ENCODE measurements around the gene OTULIN. TPM values are rescaled to one million over a fixed set of nuclear protein-coding genes. Genes with fewer than 3 reads are reported as not detected.

The OTULIN gene
- total and polyA plus RNA-seq, 2 of the 8 experiments (the other 6 are each of a cell fraction or from before 2014, with no cell fraction given) = 5.2 to 34.8 TPM

- H3K18ac ChIP-seq (ENCODE audit: extremely low read depth, low read length) = no peak overlapping the region
- TF ChIP-seq EZH2 (IDR thresholded peaks at IDR 0.05; ENCODE audit: low read depth, low read length, severe bottlenecking) (no peak), SUZ12 (IDR thresholded peaks at IDR 0.05; ENCODE audit: low read length) (no peak), KDM5A (IDR thresholded peaks at IDR 0.05; ENCODE audit: low read length) (no peak), ATF3 (IDR thresholded peaks at IDR 0.05; ENCODE audit: insufficient read depth, low read depth, low read length) (no peak), CBX5 (IDR thresholded peaks at IDR 0.05; ENCODE audit: low read depth, low read length) (no peak), YY1 (IDR thresholded peaks at IDR 0.05; ENCODE audit: low read depth, low read length) (no peak), E2F6 (IDR thresholded peaks at IDR 0.05) (no peak), SRF (IDR thresholded peaks at IDR 0.05; ENCODE audit: low read depth, low read length) (no peak), NANOG (IDR thresholded peaks at IDR 0.05; ENCODE audit: insufficient read depth, low read depth, low read length, poor library complexity, severe bottlenecking) (no peak), EGR1 (IDR thresholded peaks at IDR 0.05; ENCODE audit: borderline replicate concordance, low read depth, low read length) (no peak), HDAC6 (IDR thresholded peaks at IDR 0.05; ENCODE audit: low read depth, low read length) (no peak), POU5F1 (IDR thresholded peaks at IDR 0.05; ENCODE audit: low read depth, low read length) (no peak)
Measured at GRCh38 chr5:14698495-14698894, 34.0 kb downstream of the OTULIN start.

More at GRCh38 chr5:14698495-14698894, 34.0 kb downstream of the OTULIN start:
- Histone ChIP-seq H3K79me2 (ENCODE audit: control insufficient read depth in 1 of 2, insufficient read depth in 2 of 2, low read length in 2 of 2) (no peaks in the 10 kb centered on the region), H3K56ac (replicated peaks; ENCODE audit: insufficient read length, low read depth, low read length) (no peak overlapping the region), H3K23ac (ENCODE audit: insufficient read length) (no peak overlapping the region), H3K4me1 (replicated peaks in 1 of 4; ENCODE audit: control insufficient read depth in 3 of 4, insufficient read depth in 4 of 4, low read length in 3 of 4) (peaks cover 0 to 6% (median 0%) of the 10 kb centered on the region in 4 experiments; a peak in 1 of 7 replicates), H3K4ac (replicated peaks; ENCODE audit: insufficient read length, low read depth, low read length) (no peak overlapping the region), H3K36me3 (ENCODE audit: control insufficient read depth in 2 of 4, insufficient read depth in 4 of 4, low read length in 3 of 4) (peaks cover 0 to 10% (median 3%) of the 10 kb centered on the region in 4 experiments; a peak in 5 of 8 replicates), H3K4me2 (ENCODE audit: insufficient read depth in 1 of 2, low read depth in 2 of 2, low read length in 2 of 2) (no peak overlapping the region), H2BK12ac (ENCODE audit: low read depth, low read length) (no peak overlapping the region), H2BK15ac (ENCODE audit: low read length) (no peak overlapping the region), H3K9me3 (ENCODE audit: insufficient read depth in 2 of 2, low read depth in 1 of 2, low read length in 1 of 2) (no peaks in the 10 kb centered on the region), H4K91ac (replicated peaks; ENCODE audit: insufficient read length, low read length) (no peak overlapping the region), H2AFZ (ENCODE audit: low read length) (no peak overlapping the region), H3K27ac (ENCODE audit: low read depth, low read length) (no peak overlapping the region), H4K8ac (ENCODE audit: extremely low read depth, insufficient read depth, low read length) (no peak overlapping the region), H2BK20ac (ENCODE audit: low read length) (no peak overlapping the region), H3K27me3 (replicated peaks in 1 of 4; ENCODE audit: control insufficient read depth in 3 of 4, extremely low read depth in 1 of 4, insufficient read depth in 3 of 4, low read length in 3 of 4) (peaks cover 0 to 3% (median 0%) of the 10 kb centered on the region in 4 experiments; a peak in 1 of 7 replicates), H2AK5ac (ENCODE audit: low read depth, low read length) (no peak overlapping the region), H3K79me1 (ENCODE audit: low read depth, low read length) (no peaks in the 10 kb centered on the region), H4K5ac (ENCODE audit: insufficient read length, low read depth, low read length) (no peak overlapping the region), H3K9ac (replicated peaks in 1 of 4; ENCODE audit: extremely low read depth in 1 of 4, low read depth in 3 of 4, low read length in 3 of 4) (no peak overlapping the region), H3K23me2 (ENCODE audit: low read depth, low read length) (no peaks in the 10 kb centered on the region), H4K20me1 (replicated peaks in 1 of 2; ENCODE audit: control insufficient read depth in 1 of 2, insufficient read depth in 2 of 2, low read length in 2 of 2) (peaks cover 0 to 2% of the 10 kb centered on the region in 2 experiments), H3K14ac (ENCODE audit: insufficient read length) (no peak overlapping the region), H2BK5ac (ENCODE audit: low read depth, low read length) (no peak overlapping the region), H3K4me3 (ENCODE audit: extremely low read depth in 1 of 4, insufficient read depth in 2 of 4, low read depth in 3 of 4, low read length in 4 of 4) (no peak overlapping the region), H2BK120ac (replicated peaks; ENCODE audit: low read depth, low read length) (no peak overlapping the region)
- CTCF ChIA-PET (ENCODE audit: partially characterized antibody) = no interaction called here
- FAIRE-seq (no peak), DNase-seq (ENCODE audit: low read depth in 1 of 2, low spot score in 2 of 2) (no peak)
- POLR2A ChIA-PET (ENCODE audit: partially characterized antibody) = no interaction called here
- 100% methylated on average over 1 of the region's 1 CpG; no CpG with 5 or more reads in 1 of the 2 experiments for WGBS, 2 experiments (ENCODE audit: extremely low coverage in 1 of 2, insufficient coverage in 1 of 2, insufficient read length in 1 of 2, insufficient replicate concordance in 2 of 2, low coverage in 1 of 2, low lambda C conversion rate in 2 of 2, missing lambda C conversion rate in 1 of 2)
